Measurements from ENCODE around the gene HCAR1.
"Not testable (repeated sequence)": the region's sequence is repeated elsewhere in the genome, so short reads cannot be mapped to it uniquely, and the experiment has no call there.

The HCAR1 gene

GRCh38 chr12:122701481-122701880 is 29.2 kb downstream of the HCAR1 start:
- H3K9me3 ChIP-seq; H3K36me3 ChIP-seq; H3K27ac ChIP-seq; intact Hi-C loops (cut with DNase I; ENCODE audit: low total_unique reads); H3K4me1 ChIP-seq; H3K4me3 ChIP-seq; H3K27me3 ChIP-seq: not testable (repeated sequence)
- DNase-seq, result peak in 1 of 2 donors; percentile 32

- intact Hi-C loops (cut with DNase I; ENCODE audit: low total_unique reads); H3K4me1 ChIP-seq; H3K4me3 ChIP-seq; H3K27me3 ChIP-seq; H3K9me3 ChIP-seq; H3K36me3 ChIP-seq; DNase-seq; H3K27ac ChIP-seq: not testable (repeated sequence)
Observed at GRCh38 chr12:122700038-122700710, 30.5 kb downstream of the HCAR1 start.

GRCh38 chr12:122696922-122697321 is 33.7 kb downstream of the HCAR1 start:
- H3K4me3 ChIP-seq; intact Hi-C loops (cut with DNase I; ENCODE audit: low total_unique reads); H3K4me1 ChIP-seq: not testable (repeated sequence)

GRCh38 chr12:122691566-122691965 is 39.1 kb downstream of the HCAR1 start:
- H3K4me1 ChIP-seq, result no peaks in the 10 kb centered on the region
- no peaks in the 10 kb centered on the region for H3K36me3 ChIP-seq
- no peak overlapping the region for H3K27ac ChIP-seq
- no peak overlapping the region for H3K4me3 ChIP-seq
- TF ChIP-seq CTCF (IDR thresholded peaks at IDR 0.05), result no peak
- DNase-seq, result peak in 1 of 2 donors; percentile 3
- intact Hi-C loops (cut with DNase I; ENCODE audit: low total_unique reads), result no loop called here
- no peaks in the 10 kb centered on the region for H3K9me3 ChIP-seq
- no peaks in the 10 kb centered on the region for H3K27me3 ChIP-seq

More at GRCh38 chr12:122696922-122697321, 33.7 kb downstream of the HCAR1 start:
- not testable (repeated sequence) for H3K36me3 ChIP-seq, H3K27me3 ChIP-seq, DNase-seq, H3K27ac ChIP-seq, H3K9me3 ChIP-seq

- no peaks in the 10 kb centered on the region for H3K9me3 ChIP-seq
- no peak for TF ChIP-seq CTCF (IDR thresholded peaks at IDR 0.05)
- no peak overlapping the region for H3K4me3 ChIP-seq
- no peaks in the 10 kb centered on the region for H3K4me1 ChIP-seq
- no peaks in the 10 kb centered on the region for H3K27me3 ChIP-seq
- H3K36me3 ChIP-seq, result no peaks in the 10 kb centered on the region
- intact Hi-C loops (cut with DNase I; ENCODE audit: low total_unique reads), result no loop called here
- no peak for DNase-seq
- no peak overlapping the region for H3K27ac ChIP-seq
Observed at GRCh38 chr12:122688291-122688690, 42.4 kb downstream of the HCAR1 start.

- Histone ChIP-seq H3K9me3 (no peaks in the 10 kb centered on the region), H3K27me3 (no peaks in the 10 kb centered on the region), H3K36me3 (no peaks in the 10 kb centered on the region), H3K27ac (no peak overlapping the region), H3K4me3 (no peak overlapping the region), H3K4me1 (no peaks in the 10 kb centered on the region)
- TF ChIP-seq CTCF (IDR thresholded peaks at IDR 0.05), result no peak
- DNase-seq, result peak in 1 of 2 donors; percentile 58
- intact Hi-C loops (cut with DNase I; ENCODE audit: low total_unique reads), result no loop called here
Observed at GRCh38 chr12:122687086-122687485, 43.6 kb downstream of the HCAR1 start.

GRCh38 chr12:122686538-122686937 is 44.1 kb downstream of the HCAR1 start:
- DNase-seq, result no peak
- Histone ChIP-seq H3K27me3 (no peaks in the 10 kb centered on the region), H3K36me3 (no peaks in the 10 kb centered on the region), H3K4me1 (no peaks in the 10 kb centered on the region), H3K4me3 (no peak overlapping the region), H3K9me3 (no peaks in the 10 kb centered on the region), H3K27ac (no peak overlapping the region)
- TF ChIP-seq CTCF (IDR thresholded peaks at IDR 0.05), result no peak
- intact Hi-C loops (cut with DNase I; ENCODE audit: low total_unique reads), result no loop called here

Measured in tibial artery (tissue), 4 donors.